Gastroesophageal sphincter (tissue), 4 donors: ENCODE measurements around the gene CD36. TPM values are rescaled to one million over a fixed set of nuclear protein-coding genes. Genes with fewer than 3 reads are reported as not detected.

Experiments used
- ATAC-seq: fragments of 150-250 bp; one replicate; pipeline ENCODE4 v1.9.1; 2016; ENCODE audit warnings: mild to moderate bottlenecking, moderate library complexity
- H3K27ac ChIP-seq, 4 donors: fragments of 200-600 bp; sonication (generic) in 3 of 4; 1 replicate in 3 of 4; 2 replicates in 1 of 4; pipeline ENCODE4 v1.5.1; 2016 to 2019
- H3K27me3 ChIP-seq: fragments of 200-600 bp; sonication (generic); one replicate; pipeline ENCODE4 v1.5.1; 2019
- H3K36me3 ChIP-seq, 2 donors: fragments of 200-600 bp; sonication (generic); one replicate each; pipeline ENCODE4 v1.5.1; 2019; ENCODE audit warnings: control low read depth in 1 of 2
- H3K4me1 ChIP-seq, 3 donors: fragments of 200-600 bp; sonication (generic); 1 replicate in 2 of 3; 2 replicates in 1 of 3; pipeline ENCODE4 v1.5.1; 2016 to 2019; ENCODE audit warnings: control low read depth in 2 of 3
- H3K4me3 ChIP-seq, 2 donors: fragments of 200-600 bp; sonication (generic); one replicate each; pipeline ENCODE4 v1.5.1; 2019; ENCODE audit warnings: mild to moderate bottlenecking in 1 of 2, moderate library complexity in 1 of 2
- H3K9me3 ChIP-seq, 3 donors: fragments of 200-600 bp; sonication (generic); one replicate each; pipeline ENCODE4 v1.5.1; 2017 to 2019; ENCODE audit warnings: control low read depth in 2 of 3
- CTCF ChIP-seq, 4 experiments: fragments of 200-600 bp in 2 of 4; fragments of 450-650 bp in 2 of 4; sonication (generic) in 1 of 4; IDR thresholded peaks; one replicate each; pipeline ENCODE4 v1.5.1; 2017 to 2019; ENCODE audit warnings: antibody characterized with exemption in 4 of 4, mild to moderate bottlenecking in 2 of 4, moderate library complexity in 2 of 4
- EP300 ChIP-seq: sonication (generic); formaldehyde crosslinking; IDR thresholded peaks from one replicate; pipeline ENCODE4 v1.6.1; 2017; ENCODE audit warnings: antibody characterized with exemption, mild to moderate bottlenecking
- POLR2A ChIP-seq, 2 donors: fragments of 450-650 bp; IDR thresholded peaks; one replicate each; pipeline ENCODE4 v1.6.1; 2017; ENCODE audit warnings: antibody characterized with exemption in 2 of 2, mild to moderate bottlenecking in 2 of 2, moderate library complexity in 1 of 2
- POLR2AphosphoS5 ChIP-seq: sonication (generic); formaldehyde crosslinking; IDR thresholded peaks from one replicate; pipeline ENCODE4 v1.6.1; 2017; ENCODE audit warnings: antibody characterized with exemption
- WGBS, 2 donors: methylation state at CpG; one replicate each; pipeline ENCODE4 v1.1.5; 2018; ENCODE audit warnings: low coverage in 1 of 2; 5-methylcytosine and 5-hydroxymethylcytosine counted together
- total RNA-seq, 4 donors: library from RNA; depleted of rRNA; stranded (reverse); fragments of >200 nt; gene quantifications; one replicate each; pipeline ENCODE4 v1.1.0, GENCODE V29; 2016

CD36 gene
- total RNA-seq, 4 donors from 2014 or later = 52.9 to 284 (median 81.2) TPM

DNA sequence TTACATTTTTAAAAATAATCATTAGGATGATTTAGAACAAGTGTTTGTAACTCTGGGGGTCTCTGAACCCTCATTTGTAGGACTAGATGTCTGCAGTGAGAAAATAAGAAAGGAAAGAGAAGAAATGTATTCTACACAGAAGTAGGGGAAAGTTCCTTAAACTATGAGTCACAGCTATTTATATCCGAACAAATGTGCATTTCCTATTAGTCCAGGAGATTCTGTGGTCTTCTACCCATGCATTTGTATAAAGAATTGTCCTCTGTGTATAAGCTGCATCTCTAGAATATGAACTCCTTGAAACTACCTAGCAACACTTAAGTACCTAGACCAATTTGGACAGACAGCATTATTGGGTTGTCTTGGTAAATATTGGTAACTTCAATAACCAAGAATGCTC is 15.9 kb upstream of the CD36 start:
- H3K27ac ChIP-seq = no peak overlapping the region
- no peaks in the 10 kb centered on the region for H3K36me3 ChIP-seq
- no peaks in the 10 kb centered on the region for H3K4me1 ChIP-seq
- no peak for ATAC-seq
- H3K9me3 ChIP-seq = peaks cover 0 to 13% (median 0%) of the 10 kb centered on the region in 3 donors
- H3K27me3 ChIP-seq = no peaks in the 10 kb centered on the region
- no peak for TF ChIP-seq EP300
- no peak for TF ChIP-seq POLR2AphosphoS5
- no peak for TF ChIP-seq CTCF (IDR thresholded peaks at IDR 0.05)
- no peak for TF ChIP-seq POLR2A (IDR thresholded peaks at IDR 0.05)
- no peak overlapping the region for H3K4me3 ChIP-seq
- 33 to 44% methylated on average over 1 of the region's 1 CpG for WGBS, 2 donors

DNA sequence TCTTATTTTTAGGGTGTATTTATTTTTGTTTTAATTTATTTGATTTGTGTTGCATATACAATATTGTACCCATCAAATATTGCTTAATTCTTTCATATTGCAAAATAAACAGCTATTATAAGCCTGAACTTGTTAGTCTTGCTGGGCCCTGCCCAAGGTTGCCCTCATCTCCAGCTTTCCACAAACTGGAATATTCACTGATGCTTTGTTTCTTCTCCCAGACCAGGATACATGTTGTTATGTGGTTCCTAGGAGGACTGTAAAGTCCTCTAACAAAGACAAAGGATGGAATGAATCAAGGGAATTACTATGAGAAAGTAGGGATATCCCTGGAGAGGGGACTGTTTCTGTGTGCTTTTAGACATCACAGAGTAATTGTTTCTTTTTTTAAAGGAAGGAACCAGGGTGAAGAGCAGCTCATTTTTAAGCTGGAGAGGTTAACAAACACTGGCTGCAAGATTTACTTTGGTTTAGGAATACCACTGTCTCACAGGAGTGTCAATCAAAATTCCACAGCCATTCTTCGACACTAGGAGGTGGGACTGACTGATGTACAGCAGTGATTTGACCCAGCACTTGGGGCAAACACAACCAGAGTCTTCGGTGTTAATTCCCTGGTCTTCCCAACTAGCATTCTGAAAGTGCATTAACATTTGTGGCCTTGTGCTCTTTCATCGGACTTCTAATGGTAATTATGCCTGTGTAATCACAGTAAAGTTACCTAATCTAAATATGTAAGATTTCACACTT is 14.8 kb upstream of the CD36 start:
- peaks cover 0 to 9% (median 0%) of the 10 kb centered on the region in 3 donors for H3K9me3 ChIP-seq
- no peaks in the 10 kb centered on the region for H3K4me1 ChIP-seq
- ATAC-seq = no peak
- no peaks in the 10 kb centered on the region for H3K27me3 ChIP-seq
- H3K4me3 ChIP-seq = no peak overlapping the region
- no peak for TF ChIP-seq POLR2AphosphoS5
- no peak for TF ChIP-seq EP300
- no peak for TF ChIP-seq CTCF (IDR thresholded peaks at IDR 0.05)
- no peak overlapping the region for H3K27ac ChIP-seq
- WGBS, 2 donors = 63 to 86% methylated on average over 1 to 3 of the region's 3 CpGs
- no peaks in the 10 kb centered on the region for H3K36me3 ChIP-seq

GRCh38 chr7:80624763-80625162 is 13.7 kb upstream of the CD36 start:
- H3K9me3 ChIP-seq = no peaks in the 10 kb centered on the region
- H3K4me3 ChIP-seq = no peak overlapping the region
- whole genome bisulfite sequencing, 2 donors = 93 to 100% methylated on average over 1 of the region's 1 CpG
- TF ChIP-seq EP300 = no peak
- no peak for TF ChIP-seq POLR2AphosphoS5
- TF ChIP-seq CTCF (IDR thresholded peaks at IDR 0.05) = no peak
- TF ChIP-seq POLR2A (IDR thresholded peaks at IDR 0.05) = no peak
- no peaks in the 10 kb centered on the region for H3K27me3 ChIP-seq
- H3K27ac ChIP-seq = no peak overlapping the region
- H3K36me3 ChIP-seq = no peaks in the 10 kb centered on the region
- no peak for ATAC-seq
- no peaks in the 10 kb centered on the region for H3K4me1 ChIP-seq

- peaks cover 0 to 4% (median 0%) of the 10 kb centered on the region in 3 donors for H3K4me1 ChIP-seq
- H3K9me3 ChIP-seq = no peaks in the 10 kb centered on the region
- 100% methylated on average over 1 of the region's 1 CpG; no CpG with 5 or more reads in 1 of the 2 donors for WGBS, 2 donors
- TF ChIP-seq POLR2A (IDR thresholded peaks at IDR 0.05) = no peak
- no peak for TF ChIP-seq POLR2AphosphoS5
- no peak for TF ChIP-seq CTCF (IDR thresholded peaks at IDR 0.05)
- no peak for TF ChIP-seq EP300
- H3K27ac ChIP-seq = no peak overlapping the region
- H3K36me3 ChIP-seq = no peaks in the 10 kb centered on the region
- ATAC-seq = no peak
- no peak overlapping the region for H3K4me3 ChIP-seq
- no peaks in the 10 kb centered on the region for H3K27me3 ChIP-seq
Measured at GRCh38 chr7:80629023-80629422, 9.4 kb upstream of the CD36 start.
